Esophagus muscularis mucosa (tissue), 4 donors: ENCODE measurements around the gene NTM. TPM values are rescaled to one million over a fixed set of nuclear protein-coding genes. Genes with fewer than 3 reads are reported as not detected.

Experiments used
- DNase-seq: peaks from one replicate; pipeline ENCODE4 v3.0.0-alpha.2; 2017; ENCODE audit errors: extremely low spot score
- H3K27ac ChIP-seq, 4 donors: fragments of 200-600 bp; sonication (generic); replicated peaks in 1 of 4; 1 replicate in 3 of 4; 2 replicates in 1 of 4; pipeline ENCODE4 v1.5.1; 2016 to 2019; ENCODE audit warnings: mild to moderate bottlenecking in 1 of 4
- H3K27me3 ChIP-seq, 4 donors: fragments of 200-600 bp; sonication (generic); one replicate each; pipeline versions ENCODE4 v1.5.1 to v1.6.0; 2016 to 2019
- H3K36me3 ChIP-seq, 4 donors: fragments of 200-600 bp; sonication (generic); one replicate each; pipeline ENCODE4 v1.5.1; 2016 to 2019
- H3K4me1 ChIP-seq, 4 donors: fragments of 200-600 bp; sonication (generic); one replicate each; pipeline ENCODE4 v1.5.1; 2016 to 2019
- H3K4me3 ChIP-seq, 4 donors: fragments of 200-600 bp; sonication (generic); 1 replicate in 2 of 4; 2 replicates in 2 of 4; pipeline ENCODE4 v1.5.1; 2016 to 2019; ENCODE audit warnings: mild to moderate bottlenecking in 4 of 4, moderate library complexity in 1 of 4
- H3K9me3 ChIP-seq, 4 donors: fragments of 200-600 bp; sonication (generic); 1 replicate in 3 of 4; 2 replicates in 1 of 4; pipeline ENCODE4 v1.5.1; 2016 to 2019
- EP300 ChIP-seq: sonication (generic); formaldehyde crosslinking; IDR thresholded peaks from one replicate; pipeline ENCODE4 v1.6.1; 2017; ENCODE audit warnings: antibody characterized with exemption
- POLR2A ChIP-seq: fragments of 450-650 bp; IDR thresholded peaks from one replicate; pipeline ENCODE4 v1.6.1; 2017; ENCODE audit warnings: antibody characterized with exemption, moderate library complexity, mild to moderate bottlenecking, low read depth
- POLR2AphosphoS5 ChIP-seq, 2 donors: sonication (generic); formaldehyde crosslinking; IDR thresholded peaks; one replicate each; pipeline ENCODE4 v1.6.1; 2017; ENCODE audit warnings: antibody characterized with exemption in 2 of 2
- WGBS: methylation state at CpG from one replicate; pipeline ENCODE4 v1.1.5; 2018; 5-methylcytosine and 5-hydroxymethylcytosine counted together
- intact Hi-C: fragments of 100-400 bp; cut with DNase I; formaldehyde crosslinking; loops from one replicate; pipeline ENCODE4 v1.15.1; 2023
- total RNA-seq, 4 donors: library from RNA; depleted of rRNA; stranded (reverse); fragments of >200 nt; gene quantifications; one replicate each; pipeline versions ENCODE4 v1.1.0 to v1.2.1, GENCODE V29; 2016
- TF ChIP-seq, protein P1 (sequence below), 3 experiments: fragments of 200-600 bp in 2 of 3; fragments of 450-650 bp in 1 of 3; sonication (generic) in 2 of 3; IDR thresholded peaks; one replicate each; pipeline ENCODE4 v1.5.1; 2017 to 2019; ENCODE audit warnings: antibody characterized with exemption in 3 of 3, mild to moderate bottlenecking in 2 of 3, moderate library complexity in 1 of 3

NTM gene
- total RNA-seq, 4 donors from 2014 or later = 5.6 to 25.3 (median 8.3) TPM

DNA sequence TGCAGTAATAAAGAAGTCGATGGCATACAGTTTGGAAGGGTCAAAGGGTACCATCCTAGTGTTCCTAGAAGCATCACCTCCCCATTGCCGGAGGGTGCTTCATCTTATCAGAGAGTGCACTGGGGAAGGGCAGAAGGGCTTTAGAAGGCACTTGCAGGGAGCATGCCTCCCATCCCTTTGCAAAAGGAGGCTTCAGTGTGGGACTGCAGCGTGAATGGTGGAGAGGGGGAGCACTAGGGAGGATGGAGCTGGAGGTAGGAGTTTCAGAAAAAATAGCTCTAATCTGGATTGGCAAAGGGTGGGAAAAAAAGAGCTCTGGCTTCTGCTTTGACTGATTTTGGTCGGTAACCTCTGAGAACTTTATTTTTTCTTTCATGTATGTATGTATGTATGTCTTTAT lies 5.0 kb downstream of the NTM start:
- H3K36me3 ChIP-seq = no peaks in the 10 kb centered on the region
- no peaks in the 10 kb centered on the region for H3K9me3 ChIP-seq
- H3K4me1 ChIP-seq = peaks cover 3 to 17% (median 15%) of the 10 kb centered on the region in 4 donors
- no peak overlapping the region for H3K27ac ChIP-seq
- intact Hi-C loops = no loop called here
- 67% methylated on average over 4 of the region's 4 CpGs for WGBS
- no peak for DNase-seq
- H3K27me3 ChIP-seq = peaks cover 0 to 59% (median 8%) of the 10 kb centered on the region in 4 donors
- TF ChIP-seq, protein P1, sequence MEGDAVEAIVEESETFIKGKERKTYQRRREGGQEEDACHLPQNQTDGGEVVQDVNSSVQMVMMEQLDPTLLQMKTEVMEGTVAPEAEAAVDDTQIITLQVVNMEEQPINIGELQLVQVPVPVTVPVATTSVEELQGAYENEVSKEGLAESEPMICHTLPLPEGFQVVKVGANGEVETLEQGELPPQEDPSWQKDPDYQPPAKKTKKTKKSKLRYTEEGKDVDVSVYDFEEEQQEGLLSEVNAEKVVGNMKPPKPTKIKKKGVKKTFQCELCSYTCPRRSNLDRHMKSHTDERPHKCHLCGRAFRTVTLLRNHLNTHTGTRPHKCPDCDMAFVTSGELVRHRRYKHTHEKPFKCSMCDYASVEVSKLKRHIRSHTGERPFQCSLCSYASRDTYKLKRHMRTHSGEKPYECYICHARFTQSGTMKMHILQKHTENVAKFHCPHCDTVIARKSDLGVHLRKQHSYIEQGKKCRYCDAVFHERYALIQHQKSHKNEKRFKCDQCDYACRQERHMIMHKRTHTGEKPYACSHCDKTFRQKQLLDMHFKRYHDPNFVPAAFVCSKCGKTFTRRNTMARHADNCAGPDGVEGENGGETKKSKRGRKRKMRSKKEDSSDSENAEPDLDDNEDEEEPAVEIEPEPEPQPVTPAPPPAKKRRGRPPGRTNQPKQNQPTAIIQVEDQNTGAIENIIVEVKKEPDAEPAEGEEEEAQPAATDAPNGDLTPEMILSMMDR (IDR thresholded peaks at IDR 0.05) = no peak
- no peak for TF ChIP-seq POLR2AphosphoS5 (IDR thresholded peaks at IDR 0.05)
- no peak for TF ChIP-seq EP300
- H3K4me3 ChIP-seq = no peak overlapping the region

- Histone ChIP-seq H3K4me3 (no peak overlapping the region), H3K4me1 (peaks cover 0 to 13% (median 11%) of the 10 kb centered on the region in 4 donors), H3K36me3 (no peaks in the 10 kb centered on the region), H3K9me3 (no peaks in the 10 kb centered on the region), H3K27me3 (peaks cover 0 to 56% (median 8%) of the 10 kb centered on the region in 4 donors), H3K27ac (no peak overlapping the region)
- DNase-seq = no peak
- 81% methylated on average over 3 of the region's 3 CpGs for WGBS
- intact Hi-C loops = no loop called here
- TF ChIP-seq POLR2A (no peak), EP300 (no peak), POLR2AphosphoS5 (IDR thresholded peaks at IDR 0.05) (no peak)
- TF ChIP-seq, protein P1 (IDR thresholded peaks at IDR 0.05) = no peak
Observed at GRCh38 chr11:131375915-131376314, 5.5 kb downstream of the NTM start.

DNA sequence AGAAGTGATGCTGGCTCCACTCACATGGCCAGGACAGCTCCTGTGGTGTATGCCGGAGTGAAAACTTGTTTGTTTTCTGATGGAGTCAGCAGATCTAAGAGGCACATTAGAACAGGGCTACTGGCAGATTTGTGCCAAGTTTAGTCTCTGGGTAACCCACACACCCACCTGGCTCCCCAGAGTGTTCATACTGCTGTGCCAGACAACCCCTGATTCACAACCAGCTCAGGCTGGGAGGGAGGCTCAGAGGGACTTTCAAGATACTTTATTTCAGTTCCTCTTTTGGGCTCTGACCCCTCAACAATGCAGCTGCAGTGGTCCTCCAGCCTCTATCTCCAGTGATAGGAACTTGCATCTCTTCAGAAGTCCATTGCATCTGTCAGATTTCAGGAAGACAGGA lies 8.5 kb downstream of the NTM start:
- Histone ChIP-seq H3K4me3 (no peak overlapping the region), H3K36me3 (no peaks in the 10 kb centered on the region), H3K27me3 (peaks cover 0 to 28% (median 0%) of the 10 kb centered on the region in 4 donors), H3K4me1 (no peaks in the 10 kb centered on the region), H3K27ac (no peak overlapping the region), H3K9me3 (no peaks in the 10 kb centered on the region)
- TF ChIP-seq EP300 (no peak), POLR2A (no peak), POLR2AphosphoS5 (IDR thresholded peaks at IDR 0.05) (no peak)
- TF ChIP-seq, protein P1 (IDR thresholded peaks at IDR 0.05) = no peak
- intact Hi-C loops = no loop called here
- DNase-seq = no peak
- WGBS = 100% methylated on average over 1 of the region's 1 CpG

GRCh38 chr11:131385763-131386390 lies 15.5 kb downstream of the NTM start:
- Histone ChIP-seq H3K27ac (no peak overlapping the region), H3K4me1 (no peaks in the 10 kb centered on the region), H3K9me3 (no peaks in the 10 kb centered on the region), H3K4me3 (no peak overlapping the region), H3K36me3 (no peaks in the 10 kb centered on the region), H3K27me3 (peaks cover 0 to 6% (median 0%) of the 10 kb centered on the region in 4 donors)
- intact Hi-C loops = no loop called here
- WGBS = 89% methylated on average over 4 of the region's 4 CpGs
- DNase-seq = no peak
- TF ChIP-seq EP300 (no peak), POLR2AphosphoS5 (IDR thresholded peaks at IDR 0.05) (no peak), POLR2A (no peak)
- TF ChIP-seq, protein P1 (IDR thresholded peaks at IDR 0.05) = no peak

GRCh38 chr11:131386408-131386807 lies 16.0 kb downstream of the NTM start:
- H3K27ac ChIP-seq = no peak overlapping the region
- H3K9me3 ChIP-seq = no peaks in the 10 kb centered on the region
- TF ChIP-seq, protein P1 (IDR thresholded peaks at IDR 0.05) = no peak
- TF ChIP-seq POLR2AphosphoS5 (IDR thresholded peaks at IDR 0.05) = no peak
- TF ChIP-seq POLR2A = no peak
- no peak for TF ChIP-seq EP300
- no peak overlapping the region for H3K4me3 ChIP-seq
- WGBS = 83% methylated on average over 2 of the region's 2 CpGs
- no peaks in the 10 kb centered on the region for H3K4me1 ChIP-seq
- intact Hi-C loops = no loop called here
- peaks cover 0 to 6% (median 0%) of the 10 kb centered on the region in 4 donors for H3K27me3 ChIP-seq
- DNase-seq = no peak
- H3K36me3 ChIP-seq = no peaks in the 10 kb centered on the region
